COLO668 (cell line): ENCODE results near the gene SOD3.

Source experiments
- DNase-seq: peaks from one replicate; lab custom pipeline; 2025; ENCODE audit not compliant: unreplicated experiment; lab: John Stamatoyannopoulos, UW

SOD3 gene

DNA sequence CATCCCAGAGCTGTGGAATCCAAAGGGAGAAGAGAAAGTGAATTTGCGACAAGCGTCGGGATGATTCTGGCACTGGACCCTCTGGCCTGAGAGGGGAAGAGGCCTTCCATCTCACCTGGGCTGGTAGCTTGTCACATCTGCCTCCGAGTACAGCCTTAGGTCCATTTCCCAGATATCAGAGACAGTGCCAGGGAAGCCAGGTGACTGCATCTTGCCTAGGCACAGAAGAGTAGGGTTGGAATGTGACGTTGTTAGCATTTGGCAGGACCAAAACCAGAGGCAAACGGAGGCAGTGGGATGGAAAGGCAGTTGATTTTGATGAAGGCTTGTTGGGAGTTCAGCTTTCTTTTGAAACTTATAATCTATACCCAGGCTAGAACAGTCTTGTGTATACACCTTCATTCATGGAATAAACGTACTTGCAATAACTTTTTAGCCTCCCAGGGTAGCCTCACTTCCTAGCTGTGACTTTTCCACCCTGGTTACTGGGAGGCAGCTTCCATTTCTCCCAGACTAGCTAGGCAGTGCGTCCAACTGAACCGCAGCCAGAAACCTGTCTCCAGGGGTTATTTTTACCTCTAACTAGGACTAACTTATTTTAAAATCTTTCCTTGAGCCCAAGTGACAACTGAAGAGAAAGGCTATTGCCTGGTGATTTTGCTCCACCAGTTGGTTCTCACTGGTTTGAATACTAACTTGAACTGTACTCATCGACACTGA, 5.9 kb downstream of the SOD3 start:
- no peak for DNase-seq

DNA sequence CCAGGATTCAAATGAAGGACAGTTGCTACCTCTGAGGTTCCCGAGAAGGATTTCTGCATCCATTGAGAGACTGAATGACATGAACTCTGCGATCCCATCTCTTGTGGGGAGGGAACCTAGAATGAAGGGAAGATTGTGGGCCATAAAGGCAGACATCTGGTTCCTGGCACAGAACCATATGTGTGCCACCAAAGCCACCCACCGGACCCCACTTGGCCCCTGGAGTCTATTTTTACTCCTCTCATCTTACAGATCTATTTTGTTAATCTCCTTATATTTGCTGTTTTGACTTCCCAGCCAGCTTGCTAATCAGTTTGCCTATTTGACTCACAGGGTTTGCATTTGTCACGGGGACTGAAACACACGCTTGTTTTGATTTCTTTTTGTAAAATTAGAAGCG, 7.3 kb downstream of the SOD3 start:
- no peak for DNase-seq

DNA sequence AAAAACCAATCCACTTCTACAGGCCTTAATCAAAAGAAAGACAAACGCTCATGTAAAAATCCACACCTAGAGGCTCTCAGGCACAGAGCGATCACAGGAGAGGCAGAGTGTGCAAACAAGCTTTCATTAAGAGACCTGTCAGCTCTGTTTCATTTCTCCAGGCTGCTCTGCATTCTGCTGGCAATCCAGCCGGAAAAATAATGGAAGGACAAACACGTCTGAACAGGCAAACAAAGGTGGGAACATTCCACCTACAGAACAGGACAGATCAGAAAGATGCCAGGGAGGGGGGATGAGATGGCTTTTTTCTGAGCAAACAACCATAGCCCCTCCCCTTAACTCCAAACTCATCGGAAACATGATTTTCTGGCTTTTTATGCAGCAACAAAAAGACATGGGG, 9.7 kb downstream of the SOD3 start:
- peak; percentile 14 for DNase-seq

DNA sequence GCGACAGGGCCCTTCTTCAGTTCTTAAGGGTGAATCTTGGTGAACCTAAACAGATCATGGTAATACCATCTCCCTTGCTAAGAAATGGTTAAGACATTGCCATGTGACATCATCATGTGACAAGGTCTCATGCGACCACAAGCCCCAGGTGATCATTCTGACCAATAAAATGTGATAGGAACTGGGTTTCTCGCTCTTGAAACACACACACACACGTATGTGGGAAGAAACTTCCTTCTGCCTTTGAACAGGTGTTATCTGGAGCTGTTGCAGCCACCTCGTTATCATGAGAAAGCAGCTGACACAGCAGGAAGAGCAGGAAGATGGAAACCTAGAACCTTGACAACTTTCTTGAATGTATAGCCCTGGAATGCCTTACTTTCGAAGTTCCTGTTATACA, 10.2 kb downstream of the SOD3 start:
- no peak for DNase-seq

DNA sequence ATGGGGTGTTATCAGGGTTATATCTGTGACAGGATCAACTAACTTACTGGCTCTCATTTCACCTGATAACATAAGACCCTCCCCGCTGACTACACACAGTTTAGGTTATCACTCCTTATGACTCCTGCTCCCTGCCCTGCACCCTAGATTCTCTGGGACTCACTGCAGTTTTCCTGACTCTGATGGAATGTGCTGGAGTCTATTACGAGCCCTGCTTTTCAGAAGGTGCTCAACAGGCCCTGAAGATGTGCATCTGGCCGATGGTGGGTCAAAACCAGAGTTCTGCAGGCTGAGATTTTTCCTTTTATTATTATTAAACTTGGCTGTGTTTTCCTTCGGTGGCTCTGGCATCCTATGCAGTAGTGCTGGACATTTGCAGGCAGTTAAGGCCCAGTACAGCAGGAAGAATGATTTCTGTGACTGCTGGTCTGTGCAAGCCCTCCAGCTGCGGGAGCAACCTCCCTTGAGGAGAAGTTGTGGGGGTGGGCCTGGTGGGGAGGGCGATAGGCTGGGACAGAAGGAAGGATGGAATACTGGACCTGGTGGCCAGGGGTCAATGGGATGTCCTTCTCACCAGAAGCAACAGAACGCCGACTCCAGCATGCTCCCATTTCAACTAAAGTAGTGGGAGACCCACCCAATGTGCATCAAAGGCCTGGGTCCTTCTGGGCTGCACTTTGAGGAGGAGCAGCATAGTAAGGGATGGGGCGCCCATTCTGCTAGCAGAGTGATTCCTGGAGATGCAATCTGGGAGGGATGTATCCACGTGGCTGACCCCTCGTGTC, 11.0 kb downstream of the SOD3 start:
- DNase-seq, result no peak

DNA sequence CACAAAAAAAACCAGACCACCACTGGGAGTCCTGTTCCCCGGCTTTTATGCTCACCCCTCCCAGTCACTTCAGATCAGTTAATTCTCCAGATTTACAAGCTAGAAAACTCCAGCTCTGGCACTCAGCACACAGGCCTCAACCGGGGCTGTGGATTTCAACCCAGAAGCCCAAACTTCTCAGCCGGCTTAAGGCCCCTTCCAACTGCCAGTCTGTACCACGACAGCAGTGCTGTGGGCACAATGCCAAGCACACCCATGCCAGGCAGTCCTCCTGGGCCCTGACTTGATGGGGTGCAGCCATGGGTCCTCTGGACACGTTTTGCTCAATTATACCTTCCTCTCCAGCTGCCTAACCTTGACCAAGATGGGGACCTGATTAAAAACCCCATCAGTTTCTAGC, 12.2 kb downstream of the SOD3 start:
- DNase-seq, result no peak

DNA sequence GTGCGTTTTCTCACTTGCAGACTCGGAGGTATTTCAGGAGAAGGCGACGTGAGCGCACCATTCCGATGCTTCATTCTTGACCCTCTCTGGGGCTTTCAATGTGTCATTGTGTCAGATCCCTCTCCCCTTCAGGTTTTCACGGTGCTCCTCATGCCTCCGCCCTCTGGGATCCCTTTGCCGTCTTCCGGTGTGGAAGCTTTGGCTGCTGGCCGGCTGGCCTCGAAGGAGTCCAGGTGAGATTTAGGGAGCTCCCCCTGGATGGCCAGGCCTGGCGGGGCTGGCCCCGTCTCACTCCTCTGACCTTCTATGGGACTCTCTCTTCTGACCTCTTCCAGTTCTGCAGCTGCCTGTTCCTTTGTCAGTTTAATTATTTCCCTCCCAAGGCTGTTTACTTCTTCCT, 12.9 kb downstream of the SOD3 start:
- no peak for DNase-seq

DNA sequence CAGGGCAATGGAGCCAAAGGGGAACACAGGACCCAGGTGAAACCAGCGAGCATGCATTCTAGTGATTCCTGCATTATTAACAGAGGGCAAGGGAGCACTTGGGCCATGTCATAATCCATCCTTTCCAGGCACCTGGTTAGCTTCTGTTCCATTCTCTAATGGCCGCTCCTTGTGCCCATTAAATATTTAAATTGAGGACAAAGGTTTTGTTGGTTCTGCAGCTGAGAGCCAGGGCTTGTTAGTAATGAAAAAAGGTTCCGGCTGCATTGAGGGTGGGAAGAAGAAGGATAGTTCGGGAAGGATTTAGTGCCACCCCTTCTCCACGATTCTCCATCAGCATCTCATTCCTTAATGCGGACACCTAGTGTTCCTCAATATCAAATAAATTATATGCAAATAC, 13.6 kb downstream of the SOD3 start:
- DNase-seq, result no peak

DNA sequence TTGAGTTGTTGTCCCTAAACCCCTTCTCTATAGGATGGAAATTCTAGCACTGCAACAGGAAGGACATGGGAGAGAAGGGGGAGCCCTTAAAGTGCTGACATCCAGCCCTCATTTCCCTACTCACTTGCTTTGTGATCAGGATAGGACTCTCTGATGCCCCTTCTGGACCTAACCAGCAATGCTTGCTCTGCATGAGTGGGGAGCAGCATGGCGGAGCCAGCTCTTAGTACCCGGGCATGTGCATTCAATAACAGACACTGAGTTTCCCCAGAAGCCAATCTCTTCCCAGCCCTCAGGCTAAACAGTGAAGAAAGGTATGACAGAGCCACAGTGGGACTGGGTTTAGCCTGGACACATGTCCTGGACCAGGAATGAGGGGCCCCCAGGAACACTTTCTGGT, 14.0 kb downstream of the SOD3 start:
- DNase-seq, result no peak

DNA sequence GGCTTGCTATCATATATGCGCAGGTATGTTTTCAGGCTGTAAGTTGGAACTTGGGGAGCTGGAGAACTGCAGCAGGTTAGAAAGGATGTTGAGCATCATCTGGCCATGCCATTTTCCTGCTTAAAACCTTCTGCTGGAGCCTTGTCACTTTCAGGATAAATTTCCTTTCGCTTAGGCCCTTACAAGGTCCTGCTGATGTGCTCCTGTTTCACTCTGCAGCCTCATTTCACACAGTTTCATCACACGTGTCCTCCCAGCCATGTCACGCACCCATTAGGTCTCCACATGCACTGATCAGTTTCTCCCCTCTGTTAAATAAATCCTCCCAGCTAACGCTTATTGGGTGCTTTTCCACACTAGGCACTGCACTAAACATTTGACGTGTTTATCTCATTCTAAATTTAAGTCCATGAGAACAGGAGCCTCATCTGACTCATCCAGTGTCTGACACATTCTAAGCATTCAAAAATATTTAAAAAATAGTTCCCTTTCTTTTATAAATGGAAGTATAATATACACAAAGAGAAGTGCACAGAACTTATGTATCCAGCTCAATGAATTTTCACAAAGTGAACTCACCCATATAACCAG, 14.5 kb downstream of the SOD3 start:
- no peak for DNase-seq

DNA sequence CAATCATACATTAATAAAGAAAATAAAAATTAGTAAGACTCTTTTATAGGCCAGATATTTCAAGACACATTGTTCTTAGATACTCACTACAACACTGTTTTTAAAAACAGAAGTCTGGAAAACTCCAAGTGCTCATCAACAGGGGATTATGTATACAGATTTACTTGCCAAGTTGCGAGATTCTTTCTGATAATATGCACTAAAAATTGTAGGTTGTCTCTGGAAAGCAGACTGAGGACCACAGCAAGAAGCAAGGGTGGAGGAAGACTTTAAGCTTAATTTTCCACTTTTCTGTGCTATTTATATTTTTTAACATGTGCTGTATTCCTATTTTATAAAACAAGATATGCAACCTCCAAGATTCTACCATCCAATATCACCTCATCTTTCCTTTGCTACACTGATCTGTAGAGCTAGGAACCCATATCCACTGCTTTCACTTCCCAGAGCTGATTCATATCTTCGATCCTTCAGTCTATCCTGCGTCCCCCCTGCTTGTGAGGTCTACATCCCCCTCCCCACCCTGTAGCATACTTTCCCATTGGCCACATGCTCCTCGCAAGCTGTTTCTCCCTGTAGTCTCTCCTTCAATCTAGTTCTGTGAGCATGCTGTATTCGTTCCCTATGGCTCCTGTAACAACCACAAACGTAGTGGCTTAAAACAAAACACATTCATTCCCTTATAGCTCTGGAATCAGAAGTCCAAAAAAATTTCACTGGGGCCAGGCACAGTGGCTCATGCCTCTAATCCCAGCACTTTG, 15.7 kb downstream of the SOD3 start:
- no peak for DNase-seq

DNA sequence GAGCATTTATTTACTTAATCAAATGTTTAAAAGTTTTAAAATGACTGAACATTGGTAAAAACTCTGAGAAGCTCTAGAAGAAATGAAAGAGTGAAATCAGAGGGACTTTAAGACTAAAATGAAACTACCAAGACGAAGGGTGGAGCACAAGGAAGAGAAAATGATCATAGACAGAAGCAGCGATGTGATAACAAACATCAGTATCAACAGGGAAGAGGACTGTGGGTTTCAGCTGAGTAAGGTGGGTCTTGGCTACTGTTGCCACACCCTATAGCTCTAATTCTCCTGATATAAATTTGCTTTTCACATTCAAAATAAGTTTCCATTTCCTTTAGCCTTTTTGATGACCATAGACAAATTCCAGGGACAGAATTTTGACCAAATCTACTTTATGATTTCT, 18.4 kb downstream of the SOD3 start:
- no peak for DNase-seq

DNA sequence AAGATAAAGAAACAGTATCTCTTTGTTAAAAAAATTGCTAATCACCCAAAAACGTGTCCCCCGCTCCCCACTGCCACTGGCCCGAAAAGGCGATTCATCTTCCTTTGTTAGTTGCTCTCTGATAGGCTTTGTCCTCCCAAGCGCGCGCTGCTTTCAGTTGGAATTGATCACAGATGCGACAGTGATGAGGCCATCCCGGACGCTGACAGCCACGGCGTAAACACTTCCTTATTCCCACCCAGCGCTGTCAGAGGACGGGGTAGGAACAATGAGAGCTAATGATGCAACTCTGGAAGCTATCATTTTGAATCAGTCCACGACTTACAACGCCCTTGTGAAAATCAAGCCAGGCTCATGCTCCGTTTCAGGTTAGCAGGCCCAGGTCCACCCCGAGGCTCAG, 21.4 kb downstream of the SOD3 start:
- no peak for DNase-seq

DNA sequence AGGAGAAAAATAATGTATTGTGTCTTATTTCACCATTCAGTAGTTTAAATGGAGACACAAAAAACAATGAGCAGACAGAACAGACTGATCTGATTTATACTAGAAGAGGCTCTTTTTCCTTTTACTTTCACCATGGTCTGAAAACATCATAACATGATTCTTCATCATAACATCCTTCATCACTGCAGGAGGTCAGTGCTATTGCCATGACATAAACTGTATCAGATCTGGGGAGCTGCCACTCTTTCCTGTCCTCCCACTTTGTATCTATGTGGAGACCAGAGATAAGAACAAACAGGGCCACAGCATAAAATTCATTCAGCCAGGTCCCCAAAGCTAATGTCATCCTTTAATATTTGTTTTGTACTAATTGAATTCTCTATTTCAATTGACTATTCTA, 25.2 kb downstream of the SOD3 start:
- no peak for DNase-seq

DNA sequence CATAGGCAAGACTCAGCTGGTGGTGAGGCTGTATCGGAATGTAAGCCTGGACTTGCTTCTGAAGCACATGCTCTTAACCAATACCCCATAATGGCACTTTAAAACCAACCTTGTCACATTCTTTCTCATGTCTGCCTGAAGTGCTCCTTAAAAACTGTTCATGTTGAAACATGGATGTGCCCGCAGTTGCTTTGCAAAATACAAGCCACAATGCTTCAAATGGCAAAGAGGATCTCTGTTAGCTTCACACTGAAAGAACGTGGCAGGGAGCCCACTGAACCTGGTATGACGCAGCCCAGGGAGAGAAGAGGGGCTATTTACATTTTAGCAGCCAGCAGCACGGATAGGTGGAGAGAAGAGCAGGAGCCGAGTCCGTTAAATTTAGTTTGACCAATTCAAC, 29.3 kb downstream of the SOD3 start:
- DNase-seq, result no peak

DNA sequence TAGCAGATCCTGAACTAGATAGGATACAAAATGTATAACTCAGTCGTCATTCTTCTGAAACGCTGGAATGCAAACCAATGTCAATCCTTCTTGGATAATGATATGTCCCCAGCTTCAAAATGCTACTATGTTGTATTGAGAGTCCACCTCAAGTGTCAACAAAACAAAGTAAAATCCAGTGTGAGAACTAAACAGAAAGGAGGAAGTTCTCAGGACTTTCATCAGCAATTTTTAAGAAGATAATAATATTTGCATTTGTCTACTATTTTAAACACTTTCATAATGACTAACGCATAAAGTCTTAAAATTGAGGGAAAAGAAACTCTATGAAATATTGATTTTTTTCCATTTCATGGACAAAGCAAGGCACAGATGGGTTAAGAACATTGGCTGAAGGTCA, 36.3 kb downstream of the SOD3 start:
- DNase-seq, result no peak

DNA sequence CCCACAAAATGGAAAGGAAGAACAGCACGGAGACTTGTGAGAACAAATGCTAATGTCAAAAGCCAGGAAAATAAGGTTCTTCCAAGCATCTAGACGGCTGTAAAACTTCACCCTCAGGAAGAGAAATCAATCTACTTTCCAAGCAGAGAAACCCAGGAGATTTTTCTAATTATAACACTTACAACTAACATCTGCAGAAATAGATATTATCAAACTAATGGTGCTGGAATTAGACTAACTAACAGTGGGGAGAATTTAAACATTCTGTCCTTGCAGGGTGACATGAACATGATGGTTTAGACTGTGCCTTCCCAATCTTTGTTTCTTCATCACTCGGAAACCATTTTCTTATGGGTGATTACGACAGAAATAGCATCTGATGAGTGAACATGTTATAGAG, 40.3 kb downstream of the SOD3 start:
- no peak for DNase-seq

DNA sequence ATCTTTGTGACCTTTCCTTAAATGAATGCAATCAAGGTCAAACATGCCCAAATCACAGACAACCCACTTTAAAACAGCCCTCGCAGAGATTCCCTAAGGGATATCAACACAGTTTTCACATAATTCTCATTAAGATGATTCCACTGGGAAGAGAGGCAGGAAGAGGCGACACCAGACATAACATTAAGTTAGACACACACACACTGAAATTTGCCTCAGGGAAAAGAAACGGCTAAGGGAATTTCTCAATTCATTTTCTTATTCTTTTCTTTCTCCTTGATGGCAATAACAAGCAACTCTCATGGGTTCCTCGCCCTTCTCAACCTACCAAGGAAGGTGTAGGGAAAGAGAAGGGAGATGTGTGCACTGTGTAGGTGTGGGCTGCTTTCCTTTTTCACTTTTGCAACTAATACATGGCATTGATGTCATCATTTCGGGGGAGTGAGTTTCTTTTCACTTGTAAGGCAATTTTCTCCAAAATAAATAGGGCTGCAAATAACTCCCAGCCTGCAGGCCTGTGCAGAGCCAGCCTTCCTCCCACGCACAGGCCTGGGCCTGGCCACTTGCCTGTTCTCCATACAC, 41.4 kb downstream of the SOD3 start:
- DNase-seq, result no peak

DNA sequence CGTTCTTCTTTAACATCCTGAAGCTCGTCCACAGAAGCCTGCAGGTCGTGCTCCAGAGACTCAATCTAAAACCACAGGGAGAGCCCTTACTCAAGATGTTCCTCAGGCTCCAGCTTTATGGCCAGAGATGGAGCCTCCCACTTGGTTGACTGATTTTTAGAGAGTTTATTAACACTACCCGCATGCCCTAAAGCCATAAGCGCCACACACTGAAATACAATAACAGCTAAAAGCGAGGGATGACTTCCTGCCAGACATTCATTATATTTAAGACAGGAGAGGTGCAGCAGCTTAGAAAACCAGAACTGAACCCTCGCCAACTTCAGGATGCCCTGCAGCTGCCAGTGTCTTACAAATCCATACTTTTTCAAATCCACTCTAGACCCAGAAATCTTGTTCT, 42.0 kb downstream of the SOD3 start:
- DNase-seq, result no peak

DNA sequence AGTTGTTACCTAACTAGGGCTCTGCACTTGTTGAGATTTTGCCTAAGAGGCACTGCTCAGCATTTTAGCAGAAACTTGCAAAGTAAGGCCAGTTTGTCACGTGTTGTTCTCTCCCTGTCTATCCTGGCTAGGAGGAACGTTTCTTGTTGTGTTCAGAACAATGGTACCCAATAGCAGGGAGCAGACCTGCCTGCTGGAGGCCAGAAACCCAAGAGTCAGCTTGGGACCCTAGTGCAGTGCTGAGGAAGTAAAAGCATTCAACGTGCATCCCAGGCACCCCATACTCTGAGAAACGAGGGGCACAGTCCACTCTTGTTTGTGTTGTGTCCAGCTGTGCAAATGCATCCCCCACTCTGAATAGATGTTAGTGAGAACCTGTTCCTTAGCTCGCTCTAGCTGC, 42.4 kb downstream of the SOD3 start:
- DNase-seq, result no peak

DNA sequence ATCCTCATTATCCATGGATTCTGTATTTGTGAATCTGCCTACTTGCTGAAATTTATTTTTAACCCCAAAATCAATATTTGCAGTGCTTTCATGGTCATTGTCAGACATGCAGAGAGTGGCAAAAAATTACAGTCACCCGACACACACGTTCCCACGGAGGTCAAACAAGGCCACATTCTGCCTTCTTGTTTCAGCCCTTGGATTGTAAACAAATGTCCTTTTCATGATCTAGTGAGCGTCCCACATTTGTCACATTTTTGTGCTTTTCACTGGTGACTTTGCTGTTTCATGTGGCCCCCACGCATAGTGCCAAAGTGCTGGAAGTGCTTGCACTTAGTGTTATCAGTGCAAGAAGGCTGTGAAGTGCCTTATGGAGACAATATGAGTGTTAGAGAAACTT, 45.0 kb downstream of the SOD3 start:
- DNase-seq, result no peak
